Right lobe of liver (tissue), 6 donors: ENCODE measurements around the gene MISP3. TPM values are rescaled to one million over a fixed set of nuclear protein-coding genes. Genes with fewer than 3 reads are reported as not detected.
A peak's percentile ranks its signal among the peaks of the same experiment; 100 is the strongest.

Experiments
- ATAC-seq, 4 donors: fragments of 200-7000 bp; cut with Tn5 transposase; one replicate each; pipeline ENCODE4 v1.9.1; 2020; ENCODE audit warnings: mild to moderate bottlenecking in 4 of 4, moderate library complexity in 4 of 4
- DNase-seq, 3 donors: peaks; one replicate each; pipeline ENCODE4 v3.0.0-alpha.2; 2020
- H3K27ac ChIP-seq, 3 donors: fragments of 200-600 bp; one replicate each; pipeline ENCODE4 v1.8.0; 2022
- H3K27me3 ChIP-seq, 2 donors: fragments of 200-600 bp; one replicate each; pipeline ENCODE4 v1.8.0; 2022
- H3K36me3 ChIP-seq, 4 donors: fragments of 200-600 bp; sonication (generic) in 1 of 4; one replicate each; pipeline versions ENCODE4 v1.5.1 to v1.8.0; 2017 to 2022; ENCODE audit warnings: control low read depth in 1 of 4
- H3K4me1 ChIP-seq, 4 donors: fragments of 200-600 bp; sonication (generic) in 1 of 4; one replicate each; pipeline versions ENCODE4 v1.5.1 to v1.8.0; 2017 to 2022; ENCODE audit warnings: control low read depth in 1 of 4
- H3K4me3 ChIP-seq, 3 donors: fragments of 200-600 bp; one replicate each; pipeline ENCODE4 v1.8.0; 2022
- H3K9me3 ChIP-seq, 4 donors: fragments of 200-600 bp; sonication (generic) in 1 of 4; one replicate each; pipeline versions ENCODE4 v1.5.1 to v1.8.0; 2017 to 2022; ENCODE audit warnings: control low read depth in 1 of 4
- CTCF ChIP-seq, 4 donors: fragments of 200-600 bp in 3 of 4; fragments of 450-650 bp in 1 of 4; IDR thresholded peaks; one replicate each; pipeline versions ENCODE4 v1.5.1 to v1.8.0; 2016 to 2022; ENCODE audit warnings: antibody characterized with exemption in 4 of 4, mild to moderate bottlenecking in 2 of 4
- POLR2A ChIP-seq: fragments of 450-650 bp; IDR thresholded peaks from one replicate; pipeline ENCODE4 v1.6.1; 2017; ENCODE audit warnings: antibody characterized with exemption, mild to moderate bottlenecking
- WGBS: methylation state at CpG from one replicate; pipeline ENCODE4 v1.1.6; 2018; ENCODE audit warnings: low coverage, low lambda C conversion rate; ENCODE audit not compliant: insufficient coverage; ENCODE audit errors: missing lambda C conversion rate; 5-methylcytosine and 5-hydroxymethylcytosine counted together
- intact Hi-C, 2 donors: fragments of 100-400 bp; cut with DNase I; formaldehyde crosslinking; loops; one replicate each; pipeline versions ENCODE4 v1.11.2 to v1.14.1; 2022
- total RNA-seq, 6 experiments: library from RNA; depleted of rRNA in 2 of 6; stranded (reverse); fragments of >200 nt in 2 of 6; fragmentation: NEBNext Ultra II Directional in 3 of 6; extraction: Animal tissue kit (Norgen Biotek cat#: 25700) in 3 of 6; gene quantifications; one replicate each; pipeline versions ENCODE4 v1.1.0 to v1.2.4, GENCODE V29; 2016 to 2023
- donor health status: DM: no; HTN: yes; CAD: no.
- donor health status: DM: no; HTN: no; CAD: no.
- donor health status: DM: no; HTN: no; CAD: no.
- donor health status: DM: no; HTN: yes; CAD: no.
- donor health status: DM: no; HTN: yes; CAD: no.

Gene MISP3
- total RNA-seq, 6 experiments from 2014 or later, result 3.6 to 12.0 (median 6.1) TPM

GRCh38 chr19:14059093-14059480 lies 13.5 kb upstream of the MISP3 start:
- Histone ChIP-seq H3K4me1 (peaks cover 0 to 27% (median 9%) of the 10 kb centered on the region in 4 donors), H3K4me3 (no peak overlapping the region), H3K27ac (no peak overlapping the region), H3K36me3 (peaks cover 0 to 13% (median 5%) of the 10 kb centered on the region in 4 donors), H3K27me3 (no peaks in the 10 kb centered on the region), H3K9me3 (no peaks in the 10 kb centered on the region)
- TF ChIP-seq CTCF (IDR thresholded peaks at IDR 0.05) (peak in 3 of 4 donors; percentile 25 to 44 (median 28)), POLR2A (no peak)
- no peak for DNase-seq
- no peak for ATAC-seq
- intact Hi-C loops, result loop anchor here in 1 of 2 donors (10.0 kb wide), 1 partner anchor 174 kb away; no protein-coding TSS in a partner anchor
- WGBS, result 46% methylated on average over 8 of the region's 15 CpGs

GRCh38 chr19:14059652-14060155 lies 12.9 kb upstream of the MISP3 start:
- DNase-seq (peak in 2 of 3 donors; percentile 84 to 93), ATAC-seq (peak; percentile 25 to 68 (median 64))
- Histone ChIP-seq H3K27me3 (no peaks in the 10 kb centered on the region), H3K9me3 (no peaks in the 10 kb centered on the region), H3K4me1 (peaks cover 0 to 27% (median 9%) of the 10 kb centered on the region in 4 donors), H3K27ac (peak overlapping the region in 2 of 3 donors; percentile 74 to 92), H3K36me3 (peaks cover 0 to 13% (median 5%) of the 10 kb centered on the region in 4 donors), H3K4me3 (peak overlapping the region in 2 of 3 donors; percentile 65)
- TF ChIP-seq CTCF (IDR thresholded peaks at IDR 0.05) (no peak), POLR2A (no peak)
- intact Hi-C loops, result loop anchor here in 1 of 2 donors (10.0 kb wide), 1 partner anchor 175 kb away; no protein-coding TSS in a partner anchor
- WGBS, result 19% methylated on average over 6 of the region's 8 CpGs

GRCh38 chr19:14061081-14061749 lies 11.4 kb upstream of the MISP3 start:
- peaks cover 0 to 27% (median 9%) of the 10 kb centered on the region in 4 donors for H3K4me1 ChIP-seq
- DNase-seq (peak; percentile 76 to 91 (median 84)), ATAC-seq (peak; percentile 79 to 84 (median 81))
- intact Hi-C loops, result no loop called here
- H3K27ac ChIP-seq, result peak overlapping the region; percentile 74 to 92 (median 77)
- H3K36me3 ChIP-seq, result peaks cover 0 to 4% (median 2%) of the 10 kb centered on the region in 4 donors
- H3K4me3 ChIP-seq, result peak overlapping the region; percentile 48 to 65 (median 65)
- 12% methylated on average over 6 of the region's 9 CpGs for WGBS
- TF ChIP-seq POLR2A (no peak), CTCF (IDR thresholded peaks at IDR 0.05) (no peak)
- H3K9me3 ChIP-seq, result no peaks in the 10 kb centered on the region
- no peaks in the 10 kb centered on the region for H3K27me3 ChIP-seq

GRCh38 chr19:14061751-14062557 lies 10.6 kb upstream of the MISP3 start, which contains the start of gene PALM3:
Gene PALM3, minus strand, starts transcription at chr19:14062076. Its CDS starts 96 bp downstream, at chr19:14061980.
- H3K27me3 ChIP-seq, result no peaks in the 10 kb centered on the region
- peak within 1 kb of the TSS; percentile 48 to 65 (median 65) for H3K4me3 ChIP-seq
- no peaks in the 10 kb centered on the region for H3K9me3 ChIP-seq
- DNase-seq (peak; percentile 80 to 93 (median 91)), ATAC-seq (peak; percentile 83 to 87 (median 83))
- peaks cover 0 to 27% (median 9%) of the 10 kb centered on the region in 4 donors for H3K4me1 ChIP-seq
- WGBS, result 20% methylated on average over 10 of the region's 19 CpGs
- no peaks in the 10 kb centered on the region for H3K36me3 ChIP-seq
- peak within 1 kb of the TSS; percentile 74 to 92 (median 77) for H3K27ac ChIP-seq
- no peak for TF ChIP-seq CTCF (IDR thresholded peaks at IDR 0.05)
- TF ChIP-seq POLR2A, result no peak
- intact Hi-C loops, result no loop called here
